Measurements from ENCODE around the gene ZNF432. TPM values are rescaled to one million over a fixed set of nuclear protein-coding genes. Genes with fewer than 3 reads are reported as not detected.
"Not testable (repeated sequence)": the region's sequence is repeated elsewhere in the genome, so short reads cannot be mapped to it uniquely, and the experiment has no call there.

Gene ZNF432
- 10 to 100 TPM; 10.9 to 13.9 TPM for total RNA-seq

DNA sequence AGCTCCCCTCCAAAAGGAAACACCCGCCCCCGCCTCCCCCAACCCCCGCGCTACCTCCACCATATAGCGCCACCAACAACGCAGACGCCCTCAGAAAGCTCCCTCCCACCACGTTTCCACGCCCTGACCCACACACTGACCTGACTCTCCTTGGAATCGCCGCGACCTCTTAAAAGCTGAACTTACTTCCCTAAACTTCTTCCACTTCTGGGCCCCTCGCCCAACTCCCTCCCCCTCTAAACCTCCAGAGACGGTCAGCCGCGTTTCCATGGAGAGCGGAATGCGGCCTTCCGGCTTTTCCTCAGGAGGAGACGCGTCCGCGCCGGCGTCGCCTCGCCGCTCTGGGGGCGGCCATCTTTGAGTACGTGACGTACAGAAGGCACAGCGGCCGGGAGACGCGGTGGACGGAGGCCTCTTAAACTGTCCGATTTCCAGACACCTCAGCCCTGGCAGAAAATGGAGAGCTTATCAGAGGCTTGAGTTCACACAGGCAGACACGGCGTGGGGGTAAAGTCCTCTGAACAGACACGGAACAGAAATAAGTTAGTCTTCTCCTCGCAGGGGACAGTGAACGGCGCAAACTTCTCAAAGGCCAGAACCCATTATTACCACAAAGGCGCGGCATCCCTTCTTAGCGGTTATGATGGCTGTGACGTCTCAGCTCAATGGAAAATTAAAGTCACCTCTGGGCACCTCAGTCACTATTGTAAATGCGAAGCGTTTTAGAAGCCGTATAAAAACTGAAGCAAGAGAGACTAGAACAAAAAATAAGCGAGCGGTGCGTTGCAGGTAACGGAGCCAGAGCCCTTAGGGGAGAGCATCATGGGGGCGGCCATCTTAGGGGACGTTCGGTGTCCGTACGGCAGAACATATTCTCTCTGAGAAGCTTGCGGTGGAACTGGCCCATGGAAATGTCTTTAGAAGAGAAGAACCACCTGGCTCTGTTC is at the start of gene ZNF432:
TSS of gene ZNF432 (minus strand) at position 284 of the 947 bp plus-strand sequence. CDS start 1,970 bp downstream, outside the sequence.
- POLR2A ChIA-PET = interaction anchor here (0.5 to 1.1 kb wide), 5 partner anchors 20 to 141 kb away, joined by 3 to 6 read pairs (median 4); partner anchors contain the start of genes PPP2R1A, ZNF614 and ZNF615
- CTCF ChIA-PET = no interaction called here

DNA sequence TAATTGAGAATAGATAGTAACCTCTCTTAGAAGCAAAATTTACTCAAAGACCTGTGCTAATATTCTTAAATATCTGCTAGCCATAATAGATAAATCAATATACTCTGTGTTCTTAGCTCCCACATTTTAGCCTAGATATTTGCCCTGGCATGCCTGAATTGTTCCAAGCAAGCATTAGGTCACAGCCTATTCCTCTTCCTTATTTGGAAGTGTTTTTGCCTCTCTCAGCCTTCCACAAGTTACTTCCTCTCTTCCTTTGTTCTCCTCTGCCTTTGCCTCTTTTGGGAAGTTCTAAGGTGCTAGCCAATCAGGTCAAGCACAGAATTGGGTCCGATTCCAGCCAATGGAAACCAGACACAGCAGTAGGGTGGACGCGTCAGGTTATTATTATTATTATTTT is 47.8 kb upstream of the ZNF432 start:
- CTCF ChIA-PET = interaction anchor here (0.9 kb wide), 1 partner anchor 507 kb away, joined by 3 read pairs; no protein-coding TSS in a partner anchor

DNA sequence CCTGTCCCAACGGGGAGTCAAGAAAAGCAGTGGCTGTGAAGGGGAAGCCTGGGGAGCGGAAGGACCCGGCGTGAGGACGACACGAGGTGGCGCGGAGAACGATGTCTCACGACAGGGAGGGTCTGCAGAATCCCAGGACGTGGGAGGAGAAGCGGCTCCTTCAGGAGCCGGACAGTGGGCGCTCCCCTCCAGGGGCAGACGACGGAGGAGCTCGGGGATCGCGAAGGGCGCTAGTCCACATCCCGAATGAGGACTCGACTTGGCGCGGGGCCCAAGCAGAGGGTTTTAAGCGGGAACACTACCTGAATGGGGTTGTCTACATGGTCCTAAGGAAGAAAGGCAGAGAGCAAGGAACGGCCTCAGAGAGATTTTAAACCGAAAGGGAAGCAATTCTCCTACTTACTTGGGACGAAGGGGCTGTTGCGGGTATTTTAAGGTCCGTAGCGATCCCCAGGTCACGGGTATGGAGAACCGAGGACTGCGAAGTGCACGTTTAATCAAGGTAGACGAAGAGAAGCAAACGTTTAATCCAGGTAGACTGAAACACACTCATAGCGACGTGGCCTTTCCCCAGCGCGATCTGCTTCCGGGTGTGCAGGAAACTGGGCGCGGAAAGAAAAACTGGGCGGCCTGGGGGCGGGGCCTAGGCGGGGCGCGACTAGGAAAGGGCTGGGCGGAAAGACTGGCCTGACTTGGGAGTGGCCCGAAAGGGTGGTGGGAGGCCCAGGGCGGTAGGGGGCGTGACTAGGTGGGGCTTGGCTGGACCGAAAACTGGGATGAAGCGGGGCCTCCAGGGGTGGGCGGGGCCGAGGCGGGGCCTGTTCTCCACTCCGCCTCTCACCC is 46.8 kb upstream of the ZNF432 start, which contains the start of gene ZNF841:
TSS of gene ZNF841 (minus strand) at position 594 of the 843 bp plus-strand sequence. CDS start 10,964 bp downstream, outside the sequence.
- CTCF ChIA-PET = no interaction called here

More for the DNA sequence above, 47.8 kb upstream of the ZNF432 start:
- POLR2A ChIA-PET = not testable (repeated sequence)

GRCh38 chr19:52094526-52095130 is 46.0 kb upstream of the ZNF432 start:
- CTCF ChIA-PET = no interaction called here
- POLR2A ChIA-PET = no interaction called here

More for the DNA sequence above, 46.8 kb upstream of the ZNF432 start, which contains the start of gene ZNF841:
- POLR2A ChIA-PET = no interaction called here

- ChIA-PET POLR2A (no interaction called here), CTCF (no interaction called here)
These were observed 37.8 kb upstream of the ZNF432 start for GRCh38 chr19:52086481-52086880.

- CTCF ChIA-PET = no interaction called here
- POLR2A ChIA-PET = no interaction called here
These were observed 21.9 kb upstream of the ZNF432 start for GRCh38 chr19:52070496-52070895.

DNA sequence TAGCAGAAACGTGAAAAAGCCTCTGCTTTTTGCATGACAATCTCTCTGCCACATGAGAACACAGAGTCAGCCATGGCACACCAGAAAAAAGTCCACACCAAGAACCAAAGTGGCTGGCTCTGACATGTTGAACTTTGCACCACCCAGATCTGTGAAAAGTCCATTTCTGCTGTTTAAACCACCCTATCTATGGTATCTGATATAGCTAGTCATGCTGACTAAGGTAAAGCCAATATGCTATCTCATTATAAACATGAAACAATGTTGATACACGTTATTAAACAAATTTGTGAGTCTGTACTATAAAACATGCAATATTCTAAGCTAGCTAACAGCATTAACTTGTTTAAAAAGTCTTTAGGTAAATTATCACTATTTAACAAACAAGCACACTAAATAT is 21.0 kb upstream of the ZNF432 start:
- ChIA-PET POLR2A (interaction anchor here (0.6 kb wide), 1 partner anchor 82 kb away, joined by 7 read pairs; no protein-coding TSS in a partner anchor), CTCF (no interaction called here)

DNA sequence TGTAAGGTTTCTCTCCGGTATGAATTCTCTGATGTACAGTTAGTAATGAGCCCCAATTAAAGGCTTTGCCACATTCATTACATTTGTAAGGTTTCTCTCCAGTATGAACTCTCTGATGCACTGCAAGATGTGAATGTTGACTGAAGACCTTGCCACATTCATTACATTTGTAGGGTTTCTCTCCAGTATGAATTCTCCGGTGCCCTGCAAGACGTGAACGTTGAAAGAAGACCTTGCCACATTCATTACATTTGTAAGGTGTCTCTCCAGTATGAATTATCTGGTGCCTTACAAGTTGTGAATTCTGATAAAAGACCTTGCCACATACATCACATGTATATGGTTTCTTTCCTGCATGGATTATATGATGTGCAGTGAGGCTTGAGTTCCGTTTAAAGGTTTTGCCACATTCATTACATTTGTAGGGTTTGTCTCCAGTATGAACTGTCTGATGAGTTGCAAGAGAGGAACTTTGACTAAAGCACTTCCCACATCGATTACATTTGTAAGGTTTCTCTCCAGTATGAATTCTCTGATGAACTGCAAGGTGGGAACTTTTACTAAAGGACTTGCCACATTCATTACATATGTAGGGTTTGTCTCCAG is 17.7 kb upstream of the ZNF432 start:
- ChIA-PET POLR2A (no interaction called here), CTCF (no interaction called here)

DNA sequence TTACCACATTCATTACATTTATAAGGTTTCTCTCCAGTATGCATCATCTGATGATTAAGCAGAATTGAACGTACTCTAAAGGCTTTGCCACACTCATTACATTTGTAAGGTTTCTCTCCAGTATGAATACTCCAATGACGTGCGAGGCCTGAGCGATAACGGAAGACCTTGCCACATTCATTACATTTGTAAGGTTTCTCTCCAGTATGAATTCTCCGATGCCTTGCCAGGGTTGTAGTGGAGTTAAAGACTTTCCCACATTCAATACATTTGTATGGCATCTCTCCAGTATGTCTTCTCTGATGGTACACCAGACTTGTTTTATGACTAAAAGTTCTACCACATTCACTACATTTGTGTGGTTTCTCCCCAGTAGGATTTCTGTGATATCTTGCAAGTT is 16.8 kb upstream of the ZNF432 start:
- CTCF ChIA-PET = no interaction called here
- POLR2A ChIA-PET = no interaction called here

- CTCF ChIA-PET = interaction anchor here (0.7 kb wide), 1 partner anchor 54 kb away, joined by 3 read pairs; no protein-coding TSS in a partner anchor
These were observed 7.8 kb upstream of the ZNF432 start for GRCh38 chr19:52056480-52056879.

DNA sequence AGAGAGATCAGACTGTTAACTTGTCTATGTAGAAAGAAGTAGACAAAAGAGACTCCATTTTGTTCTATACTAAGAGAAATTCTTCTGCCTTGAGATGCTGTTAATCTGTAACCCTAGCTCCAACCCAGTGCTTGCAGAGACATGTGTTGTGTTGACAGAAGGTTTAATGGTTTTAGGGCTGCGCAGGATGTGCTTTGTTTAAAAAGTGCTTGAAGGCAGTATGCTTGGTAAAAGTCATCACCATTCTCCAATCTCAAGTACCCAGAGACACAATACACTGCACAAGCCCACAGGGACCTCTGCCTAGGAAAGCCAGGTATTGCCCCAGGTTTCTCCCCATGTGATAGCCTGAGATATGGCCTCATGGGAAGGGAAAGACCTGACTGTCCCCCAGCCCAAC is 3.1 kb upstream of the ZNF432 start:
- CTCF ChIA-PET, POLR2A ChIA-PET: not testable (repeated sequence)

More at GRCh38 chr19:52056480-52056879, 7.8 kb upstream of the ZNF432 start:
- POLR2A ChIA-PET = not testable (repeated sequence)

DNA sequence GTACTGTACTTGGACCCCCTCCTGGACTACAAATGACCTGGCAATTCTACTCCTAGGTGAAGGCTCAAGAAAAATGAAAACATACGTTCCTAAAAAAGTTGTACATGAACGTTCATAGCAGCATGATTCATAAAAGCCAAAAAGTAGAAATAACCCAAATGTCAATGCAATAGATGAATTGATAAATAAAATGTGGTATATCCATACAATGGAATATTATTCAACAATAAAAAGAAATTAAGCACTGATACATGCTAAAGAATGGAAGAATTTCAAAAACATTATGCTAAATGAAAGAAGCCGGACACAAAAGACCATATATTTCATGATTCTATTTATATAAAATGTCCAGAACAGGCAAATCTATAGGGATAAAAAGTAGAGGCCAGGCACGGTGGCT is 9.5 kb downstream of the ZNF432 start:
- ChIA-PET POLR2A (no interaction called here), CTCF (no interaction called here)

GRCh38 chr19:52034051-52034728 is 14.4 kb downstream of the ZNF432 start:
- CTCF ChIA-PET = no interaction called here
- POLR2A ChIA-PET = no interaction called here

GRCh38 chr19:52028780-52029123 is 19.9 kb downstream of the ZNF432 start:
- CTCF ChIA-PET = no interaction called here

GRCh38 chr19:52028027-52028779 is 20.4 kb downstream of the ZNF432 start, which contains the start of gene ZNF614:
Gene ZNF614, minus strand, starts transcription at chr19:52028379. Its CDS starts 2,634 bp downstream, at chr19:52025745.
- POLR2A ChIA-PET = interaction anchor here (0.8 kb wide), 1 partner anchor 21 kb away, joined by 3 read pairs; no protein-coding TSS in a partner anchor

More at GRCh38 chr19:52028780-52029123, 19.9 kb downstream of the ZNF432 start:
- POLR2A ChIA-PET = interaction anchor here (0.8 kb wide), 1 partner anchor 20 kb away, joined by 3 read pairs; no protein-coding TSS in a partner anchor

DNA sequence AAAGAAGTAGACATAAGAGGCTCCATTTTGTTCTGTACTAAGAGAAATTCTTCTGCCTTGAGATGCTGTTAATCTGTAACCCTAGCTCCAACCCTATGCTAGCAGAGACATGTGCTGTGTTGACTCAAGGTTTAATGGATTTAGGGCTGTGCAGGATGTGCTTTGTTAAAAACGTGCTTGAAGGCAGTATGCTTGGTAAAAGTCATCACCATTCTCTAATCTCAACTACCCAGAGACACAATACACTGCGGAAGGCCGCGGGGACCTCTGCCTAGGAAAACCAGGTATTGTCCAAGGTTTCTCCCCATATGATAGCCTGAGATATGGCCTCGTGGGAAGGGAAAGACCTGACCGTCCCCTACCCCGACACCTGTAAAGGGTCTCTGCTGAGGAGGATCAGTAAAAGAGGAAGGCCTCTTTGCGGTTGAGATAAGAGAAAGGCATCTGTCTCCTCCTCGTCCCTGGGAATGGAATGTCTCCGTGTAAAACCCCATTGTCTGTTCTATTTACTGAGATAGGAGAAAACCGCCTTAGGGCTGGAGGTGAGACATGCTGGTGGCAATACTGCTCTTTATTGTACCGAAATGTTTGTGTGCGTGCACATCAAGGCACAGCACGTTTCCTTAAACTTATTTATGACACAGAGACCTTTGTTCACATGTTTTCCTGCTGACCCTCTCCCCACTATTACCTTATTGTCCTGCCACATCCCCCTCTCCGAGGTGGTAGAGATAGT is 22.2 kb downstream of the ZNF432 start:
- POLR2A ChIA-PET, CTCF ChIA-PET: not testable (repeated sequence)

More at GRCh38 chr19:52028027-52028779, 20.4 kb downstream of the ZNF432 start, which contains the start of gene ZNF614:
- CTCF ChIA-PET = no interaction called here

DNA sequence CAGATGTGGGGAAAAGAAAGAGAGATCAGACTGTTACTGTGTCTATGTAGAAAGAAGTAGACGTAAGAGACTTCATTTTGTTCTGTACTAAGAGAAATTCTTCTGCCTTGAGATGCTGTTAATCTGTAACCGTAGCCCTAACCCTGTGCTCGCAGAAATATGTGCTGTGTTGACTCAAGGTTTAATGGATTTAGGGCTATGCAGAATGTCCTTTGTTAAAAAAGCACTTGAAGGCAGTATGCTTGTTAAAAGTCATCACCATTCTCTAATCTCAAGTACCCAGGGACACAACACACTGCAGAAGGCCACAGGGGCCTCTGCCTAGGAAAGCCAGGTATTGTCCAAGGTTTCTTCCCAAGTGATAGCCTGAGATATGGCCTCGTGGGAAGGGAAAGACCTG is 24.2 kb downstream of the ZNF432 start:
- CTCF ChIA-PET, POLR2A ChIA-PET: not testable (repeated sequence)
